ENCODE measurements around the gene ADK.

Gene ADK

GRCh38 chr10:74669210-74669609 is 518.2 kb downstream of the ADK start:
- no peak for DNase-seq (ENCODE audit: low read depth in 2 of 2)

GRCh38 chr10:74671716-74672115 is 520.7 kb downstream of the ADK start:
- no peak for DNase-seq (ENCODE audit: low read depth in 2 of 2)

GRCh38 chr10:74672430-74673165 is 521.6 kb downstream of the ADK start:
- DNase-seq (ENCODE audit: low read depth in 2 of 2), result no peak

- DNase-seq (ENCODE audit: low read depth in 2 of 2), result no peak
Observed at GRCh38 chr10:74674927-74675326, 523.9 kb downstream of the ADK start.

GRCh38 chr10:74675484-74675883 is 524.5 kb downstream of the ADK start:
- DNase-seq (ENCODE audit: low read depth in 2 of 2), result no peak

- DNase-seq (ENCODE audit: low read depth in 2 of 2), result no peak
Observed at GRCh38 chr10:74677951-74678350, 526.9 kb downstream of the ADK start.

GRCh38 chr10:74681917-74682627 is 531.1 kb downstream of the ADK start:
- no peak for DNase-seq (ENCODE audit: low read depth in 2 of 2)

GRCh38 chr10:74683067-74683466 is 532.0 kb downstream of the ADK start:
- no peak for DNase-seq (ENCODE audit: low read depth in 2 of 2)

- no peak for DNase-seq (ENCODE audit: low read depth in 2 of 2)
Observed at GRCh38 chr10:74683621-74684364, 532.8 kb downstream of the ADK start.

- no peak for DNase-seq (ENCODE audit: low read depth in 2 of 2)
Observed at GRCh38 chr10:74684462-74684861, 533.4 kb downstream of the ADK start.

- DNase-seq (ENCODE audit: low read depth in 2 of 2), result no peak
Observed at GRCh38 chr10:74685564-74685963, 534.5 kb downstream of the ADK start.

- no peak for DNase-seq (ENCODE audit: low read depth in 2 of 2)
Observed at GRCh38 chr10:74690393-74690792, 539.4 kb downstream of the ADK start.

- DNase-seq (ENCODE audit: low read depth in 2 of 2), result no peak
Observed at GRCh38 chr10:74691164-74691563, 540.1 kb downstream of the ADK start.

- DNase-seq (ENCODE audit: low read depth in 2 of 2), result no peak
Observed at GRCh38 chr10:74704629-74705357, 553.8 kb downstream of the ADK start.

- no peak for DNase-seq (ENCODE audit: low read depth in 2 of 2)
Observed at GRCh38 chr10:74705358-74705980, 554.4 kb downstream of the ADK start.

- no peak for DNase-seq (ENCODE audit: low read depth in 2 of 2)
Observed at GRCh38 chr10:74706966-74707365, 555.9 kb downstream of the ADK start.

GRCh38 chr10:74708246-74708645 is 557.2 kb downstream of the ADK start:
- no peak for DNase-seq (ENCODE audit: low read depth in 2 of 2)

- DNase-seq (ENCODE audit: low read depth in 2 of 2), result no peak
Observed at GRCh38 chr10:74718208-74718607, 567.2 kb downstream of the ADK start.

- DNase-seq (ENCODE audit: low read depth in 2 of 2), result no peak
Observed at GRCh38 chr10:74728225-74728624, 577.2 kb downstream of the ADK start.

GRCh38 chr10:74730246-74730645 is 579.2 kb downstream of the ADK start:
- no peak for DNase-seq (ENCODE audit: low read depth in 2 of 2)

- DNase-seq (ENCODE audit: low read depth in 2 of 2), result no peak
Observed at GRCh38 chr10:74733612-74734011, 582.6 kb downstream of the ADK start.

GRCh38 chr10:74736029-74736428 is 585.0 kb downstream of the ADK start:
- DNase-seq (ENCODE audit: low read depth in 2 of 2), result no peak

All from activated CD8-positive, alpha-beta memory T cell treated with anti-CD3 and anti-CD28 coated beads for 4 hours (primary cell).